SK-N-SH (cell line): Measurements from ENCODE around the gene FEM1B. TPM values are rescaled to one million over a fixed set of nuclear protein-coding genes. Genes with fewer than 3 reads are reported as not detected.

ENCODE experiments used
- CTCF ChIA-PET: fragments of 300-600, 350-600 bp; formaldehyde crosslinking; extraction: SDS; loops from one replicate; lab custom pipeline; 2021; lab: Yijun Ruan, JAX
- POLR2A ChIA-PET: fragments of 350-600 bp; sonication (Branson Sonifier 250); formaldehyde crosslinking; extraction: SDS; loops from one replicate; lab custom pipeline; 2020; ENCODE audit warnings: antibody characterized with exemption, inconsistent platforms; lab: Yijun Ruan, JAX
- DNase-seq: peaks from one replicate; pipeline ENCODE4 v3.0.0; 2012
- H2AFZ ChIP-seq: fragments of 200-600 bp; sonication (generic); 2 replicates; pipeline ENCODE4 v1.8.1; 2016; ENCODE audit warnings: antibody characterized with exemption, mild to moderate bottlenecking, low read depth
- H3F3A ChIP-seq: fragments of 200-600 bp; sonication (generic); replicated peaks from 2 replicates; pipeline ENCODE3; 2016; ENCODE audit warnings: antibody characterized with exemption, mild to moderate bottlenecking; ENCODE audit not compliant: insufficient read depth
- H3K27ac ChIP-seq, 2 experiments: fragments of 200-500 bp in 1 of 2; fragments of 200-600 bp in 1 of 2; sonication (Bioruptor generic) in 1 of 2; sonication (generic), shearing (Covaris generic) in 1 of 2; 2 replicates each; pipeline versions ENCODE4 v1.5.1 to v1.6.1; 2014 to 2016; ENCODE audit warnings: low read depth in 2 of 2, inconsistent platforms in 1 of 2, low read length in 1 of 2, mild to moderate bottlenecking in 1 of 2, mixed read lengths in 1 of 2
- H3K27me3 ChIP-seq: fragments of 200-600 bp; sonication (generic), shearing (Covaris generic); 2 replicates; pipeline ENCODE4 v1.6.1; 2016; ENCODE audit warnings: mixed run types; ENCODE audit not compliant: insufficient read depth
- H3K36me3 ChIP-seq, 2 experiments: fragments of 200-500 bp in 1 of 2; fragments of 200-600 bp in 1 of 2; sonication (Bioruptor generic) in 1 of 2; sonication (generic) in 1 of 2; replicated peaks in 1 of 2; 2 replicates each; pipeline versions ENCODE3 to v1.5.1; 2014 to 2016; ENCODE audit warnings: low read length in 1 of 2, mild to moderate bottlenecking in 1 of 2; ENCODE audit not compliant: insufficient read depth in 2 of 2, control insufficient read depth in 1 of 2
- H3K4me1 ChIP-seq, 2 experiments: fragments of 200-500 bp in 1 of 2; fragments of 200-600 bp in 1 of 2; sonication (Bioruptor generic) in 1 of 2; sonication (generic), shearing (Covaris generic) in 1 of 2; 2 replicates each; pipeline versions ENCODE4 v1.5.1 to v1.6.1; 2014 to 2016; ENCODE audit warnings: low read depth in 1 of 2, low read length in 1 of 2, mixed run types in 1 of 2; ENCODE audit not compliant: insufficient read depth in 2 of 2, control insufficient read depth in 1 of 2
- H3K4me2 ChIP-seq: fragments of 200-600 bp; sonication (generic), shearing (Covaris generic); 2 replicates; pipeline ENCODE4 v1.6.1; 2017; ENCODE audit warnings: mixed run types
- H3K4me3 ChIP-seq, 2 experiments: fragments of 200-500 bp in 1 of 2; fragments of 200-600 bp in 1 of 2; sonication (Bioruptor generic) in 1 of 2; sonication (generic), shearing (Covaris generic) in 1 of 2; 2 replicates each; pipeline versions ENCODE4 v1.5.1 to v1.8.1; 2014 to 2016; ENCODE audit warnings: low read depth in 2 of 2, inconsistent platforms in 1 of 2, low read length in 1 of 2, mild to moderate bottlenecking in 1 of 2, mixed read lengths in 1 of 2, moderate library complexity in 1 of 2
- H3K79me2 ChIP-seq: fragments of 200-600 bp; sonication (generic); 2 replicates; pipeline ENCODE4 v1.8.1; 2017; ENCODE audit warnings: mild to moderate bottlenecking; ENCODE audit not compliant: insufficient read depth
- H3K9ac ChIP-seq: fragments of 200-600 bp; sonication (generic); 2 replicates; pipeline ENCODE4 v1.6.1; 2017; ENCODE audit warnings: mixed run types
- H3K9me2 ChIP-seq: fragments of 200-600 bp; sonication (generic); 2 replicates; pipeline ENCODE4 v1.6.1; 2017; ENCODE audit warnings: mixed run types
- H3K9me3 ChIP-seq: fragments of 200-600 bp; sonication (generic); 2 replicates; pipeline ENCODE4 v1.6.1; 2017; ENCODE audit warnings: mixed run types, mild to moderate bottlenecking, moderate library complexity
- H4K20me1 ChIP-seq: fragments of 200-600 bp; sonication (generic); 2 replicates; pipeline ENCODE4 v1.6.1; 2017; ENCODE audit warnings: mild to moderate bottlenecking, mixed run types; ENCODE audit not compliant: insufficient read depth
- ELF1 ChIP-seq: IDR thresholded peaks from 2 replicates; pipeline ENCODE4 v1.4.0; 2012
- EZH2phosphoT487 ChIP-seq: fragments of 200-600 bp; sonication (generic); IDR thresholded peaks from 2 replicates; pipeline ENCODE4 v1.6.1; 2017; ENCODE audit warnings: low read depth, mixed run types, mild to moderate bottlenecking, antibody characterized with exemption, moderate library complexity, borderline replicate concordance
- NRF1 ChIP-seq: IDR thresholded peaks from 2 replicates; pipeline ENCODE4 v1.6.1; 2012; ENCODE audit warnings: low read depth, mild to moderate bottlenecking, low read length
- SMC3 ChIP-seq: IDR thresholded peaks from 2 replicates; pipeline ENCODE4 v1.6.1; 2012; ENCODE audit warnings: low read depth, low read length, improper control_type of control experiment
- YY1 ChIP-seq: IDR thresholded peaks from 2 replicates; pipeline ENCODE4 v1.4.0; 2012; ENCODE audit warnings: low read depth, mild to moderate bottlenecking
- WGBS: methylation state at CpG from one replicate; pipeline ENCODE4 v1.1.6; 2017; ENCODE audit warnings: low lambda C conversion rate; 5-methylcytosine and 5-hydroxymethylcytosine counted together
- polyA plus RNA-seq, 3 experiments: library from polyadenylated mRNA; depleted of rRNA; stranded (reverse); fragments of >200 nt; gene quantifications; 2 replicates each; pipeline ENCODE4 v1.2.3, GENCODE V29; 2012
- TF ChIP-seq, protein P1 (sequence below): fragments of 150-350 bp; IDR thresholded peaks from 2 replicates; pipeline ENCODE4 v1.6.1; 2016; ENCODE audit warnings: mild to moderate bottlenecking, low read depth, low read length
- TF ChIP-seq, protein P2 (sequence below): IDR thresholded peaks from 2 replicates; pipeline ENCODE4 v1.4.0; 2012; ENCODE audit warnings: low read depth, borderline replicate concordance
- TF ChIP-seq, protein P3 (sequence below): fragments of 200-600 bp; sonication (generic); IDR thresholded peaks from 2 replicates; pipeline ENCODE4 v1.6.1; 2017; ENCODE audit warnings: antibody characterized with exemption, mild to moderate bottlenecking, moderate library complexity

Gene FEM1B
- polyA plus RNA-seq, 1 of the 3 experiments (the other 2 are of a cell fraction): 14.0 TPM

GRCh38 chr15:68315495-68316031, 38.0 kb downstream of the FEM1B start (continued):
- no peak for TF ChIP-seq EZH2phosphoT487
- no peak for TF ChIP-seq ELF1
- TF ChIP-seq, protein P1, sequence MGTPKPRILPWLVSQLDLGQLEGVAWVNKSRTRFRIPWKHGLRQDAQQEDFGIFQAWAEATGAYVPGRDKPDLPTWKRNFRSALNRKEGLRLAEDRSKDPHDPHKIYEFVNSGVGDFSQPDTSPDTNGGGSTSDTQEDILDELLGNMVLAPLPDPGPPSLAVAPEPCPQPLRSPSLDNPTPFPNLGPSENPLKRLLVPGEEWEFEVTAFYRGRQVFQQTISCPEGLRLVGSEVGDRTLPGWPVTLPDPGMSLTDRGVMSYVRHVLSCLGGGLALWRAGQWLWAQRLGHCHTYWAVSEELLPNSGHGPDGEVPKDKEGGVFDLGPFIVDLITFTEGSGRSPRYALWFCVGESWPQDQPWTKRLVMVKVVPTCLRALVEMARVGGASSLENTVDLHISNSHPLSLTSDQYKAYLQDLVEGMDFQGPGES: no peak
- TF ChIP-seq NRF1: no peak
- TF ChIP-seq, protein P2, sequence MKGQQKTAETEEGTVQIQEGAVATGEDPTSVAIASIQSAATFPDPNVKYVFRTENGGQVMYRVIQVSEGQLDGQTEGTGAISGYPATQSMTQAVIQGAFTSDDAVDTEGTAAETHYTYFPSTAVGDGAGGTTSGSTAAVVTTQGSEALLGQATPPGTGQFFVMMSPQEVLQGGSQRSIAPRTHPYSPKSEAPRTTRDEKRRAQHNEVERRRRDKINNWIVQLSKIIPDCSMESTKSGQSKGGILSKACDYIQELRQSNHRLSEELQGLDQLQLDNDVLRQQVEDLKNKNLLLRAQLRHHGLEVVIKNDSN: no peak
- TF ChIP-seq, all 33 proteins: peak for 0

DNA sequence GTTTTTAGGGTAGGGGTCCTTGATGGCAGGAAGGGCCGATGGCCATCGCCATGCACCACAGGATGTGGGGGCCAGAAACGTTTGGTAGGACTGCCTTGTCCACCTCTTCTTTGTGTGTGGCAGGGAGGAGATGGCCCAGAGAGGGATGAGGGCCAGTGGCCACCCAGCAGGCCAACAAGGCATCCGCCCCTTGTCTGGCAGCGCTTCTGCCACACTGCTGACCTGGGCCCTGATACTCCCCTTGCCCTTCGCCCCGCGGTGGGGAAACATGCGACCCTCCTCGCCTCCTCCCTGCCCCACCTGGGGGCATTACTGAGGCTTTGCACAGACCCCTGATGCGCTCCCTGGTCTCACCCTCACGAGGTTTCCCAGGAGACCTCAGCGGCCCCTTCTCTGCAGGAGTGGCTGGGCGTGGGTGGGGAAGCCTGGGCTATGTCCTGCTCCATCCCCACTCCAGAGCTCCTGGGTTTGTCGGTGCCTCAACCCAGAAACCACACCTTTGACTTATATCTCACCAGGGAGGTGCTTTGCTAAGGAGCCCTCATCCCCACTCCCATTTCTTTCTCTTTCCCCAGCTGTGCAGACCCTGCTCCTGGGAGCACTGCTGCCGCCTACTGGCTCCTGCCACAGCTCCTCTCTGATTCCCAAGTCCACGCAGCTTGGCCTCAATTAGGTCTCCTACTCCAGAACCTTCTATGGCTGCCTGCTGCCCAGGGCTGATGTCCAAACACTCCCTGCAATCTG, 38.7 kb downstream of the FEM1B start:
- CTCF ChIA-PET: interaction anchor here (0.8 to 8.0 kb wide), 5 partner anchors 10 to 609 kb away, joined by 3 to 75 read pairs (median 4); no protein-coding TSS in a partner anchor
- no peak overlapping the region for H3K4me2 ChIP-seq
- H3K9ac ChIP-seq: no peak overlapping the region

More for the DNA sequence above, 38.7 kb downstream of the FEM1B start:
- Histone ChIP-seq H3K9me3 (no peaks in the 10 kb centered on the region), H2AFZ (no peak overlapping the region), H3K27ac (no peak overlapping the region), H3K4me1 (no peaks in the 10 kb centered on the region), H3K27me3 (no peaks in the 10 kb centered on the region), H4K20me1 (no peaks in the 10 kb centered on the region), H3F3A (no peaks in the 10 kb centered on the region), H3K36me3 (no peaks in the 10 kb centered on the region), H3K79me2 (no peaks in the 10 kb centered on the region), H3K4me3 (no peak overlapping the region), H3K9me2 (no peaks in the 10 kb centered on the region)
- 89% methylated on average over 16 of the region's 17 CpGs for WGBS
- no peak for DNase-seq
- TF ChIP-seq YY1: no peak
- peak; percentile 9; the same call in 1 of the 2 replicates for TF ChIP-seq SMC3
- TF ChIP-seq, protein P3, sequence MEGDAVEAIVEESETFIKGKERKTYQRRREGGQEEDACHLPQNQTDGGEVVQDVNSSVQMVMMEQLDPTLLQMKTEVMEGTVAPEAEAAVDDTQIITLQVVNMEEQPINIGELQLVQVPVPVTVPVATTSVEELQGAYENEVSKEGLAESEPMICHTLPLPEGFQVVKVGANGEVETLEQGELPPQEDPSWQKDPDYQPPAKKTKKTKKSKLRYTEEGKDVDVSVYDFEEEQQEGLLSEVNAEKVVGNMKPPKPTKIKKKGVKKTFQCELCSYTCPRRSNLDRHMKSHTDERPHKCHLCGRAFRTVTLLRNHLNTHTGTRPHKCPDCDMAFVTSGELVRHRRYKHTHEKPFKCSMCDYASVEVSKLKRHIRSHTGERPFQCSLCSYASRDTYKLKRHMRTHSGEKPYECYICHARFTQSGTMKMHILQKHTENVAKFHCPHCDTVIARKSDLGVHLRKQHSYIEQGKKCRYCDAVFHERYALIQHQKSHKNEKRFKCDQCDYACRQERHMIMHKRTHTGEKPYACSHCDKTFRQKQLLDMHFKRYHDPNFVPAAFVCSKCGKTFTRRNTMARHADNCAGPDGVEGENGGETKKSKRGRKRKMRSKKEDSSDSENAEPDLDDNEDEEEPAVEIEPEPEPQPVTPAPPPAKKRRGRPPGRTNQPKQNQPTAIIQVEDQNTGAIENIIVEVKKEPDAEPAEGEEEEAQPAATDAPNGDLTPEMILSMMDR: peak; percentile 37; the same call in 1 of the 2 replicates
- POLR2A ChIA-PET: no interaction called here
